HG03442 (cell line): Measurements from ENCODE around the gene COP1.

ENCODE experiments used
- ATAC-seq: cut with Tn5 transposase; IDR thresholded peaks from one replicate; pipeline ENCODE4 v1.9.1; 2021; ENCODE audit warnings: mild to moderate bottlenecking, moderate library complexity; ENCODE audit not compliant: unreplicated experiment

The COP1 gene

GRCh38 chr1:175902281-175902680 lies 304.8 kb downstream of the COP1 start:
- ATAC-seq, result no peak

- ATAC-seq, result no peak
Observed at GRCh38 chr1:175901076-175901836, 305.8 kb downstream of the COP1 start.

GRCh38 chr1:175900171-175900570 lies 306.9 kb downstream of the COP1 start:
- no peak for ATAC-seq

GRCh38 chr1:175895966-175896365 lies 311.1 kb downstream of the COP1 start:
- no peak for ATAC-seq
